HepG2 (cell line): ENCODE results near the gene CAMSAP2. TPM values are rescaled to one million over a fixed set of nuclear protein-coding genes. Genes with fewer than 3 reads are reported as not detected.

Experiments used
- AHR ChIP-seq: IDR thresholded peaks from 2 replicates; pipeline ENCODE4 v1.6.1; 2018; ENCODE audit warnings: missing genetic modification reagents, missing compliant biosample characterization
- ATF1 ChIP-seq: IDR thresholded peaks from 2 replicates; pipeline ENCODE4 v1.6.1; 2016; ENCODE audit warnings: mild to moderate bottlenecking, control low read depth
- HNRNPLL ChIP-seq: fragments of 200-400 bp; formaldehyde crosslinking; IDR thresholded peaks from 2 replicates; pipeline ENCODE4 v1.6.1; 2017; ENCODE audit warnings: mild to moderate bottlenecking, low read depth, low read length; ENCODE audit not compliant: poor library complexity, severe bottlenecking
- RBM39 ChIP-seq: fragments of 200-400 bp; formaldehyde crosslinking; IDR thresholded peaks from one replicate; pipeline ENCODE4 v1.6.1; 2018; ENCODE audit warnings: antibody characterized with exemption, mild to moderate bottlenecking, low read depth, low read length; ENCODE audit not compliant: poor library complexity, severe bottlenecking
- SUZ12 ChIP-seq: fragments of 150-350 bp; IDR thresholded peaks from 2 replicates; pipeline ENCODE4 v1.6.1; 2014; ENCODE audit warnings: low read depth, low read length
- THAP9 ChIP-seq: sonication (generic); formaldehyde crosslinking; IDR thresholded peaks from 2 replicates; pipeline ENCODE4; 2020; ENCODE audit warnings: missing genetic modification reagents, mild to moderate bottlenecking, borderline replicate concordance
- ZBTB2 ChIP-seq: sonication (generic); formaldehyde crosslinking; IDR thresholded peaks from 2 replicates; pipeline ENCODE4 v1.8.0; 2022; ENCODE audit warnings: low read depth, missing genetic modification reagents
- ZBTB4 ChIP-seq: sonication (generic); formaldehyde crosslinking; IDR thresholded peaks from 2 replicates; pipeline ENCODE4 v1.4.0; 2020; ENCODE audit warnings: missing genetic modification reagents, mild to moderate bottlenecking, borderline replicate concordance
- ZFY ChIP-seq: sonication (generic); formaldehyde crosslinking; IDR thresholded peaks from 2 replicates; pipeline ENCODE4 v1.4.0; 2020; ENCODE audit warnings: missing genetic modification reagents
- ZNF512B ChIP-seq: sonication (generic); formaldehyde crosslinking; IDR thresholded peaks from 2 replicates; pipeline ENCODE4 v1.5.1; 2020; ENCODE audit warnings: missing genetic modification reagents, mild to moderate bottlenecking, borderline replicate concordance
- ZNF652 ChIP-seq: IDR thresholded peaks from 2 replicates; pipeline ENCODE4 v1.6.1; 2016; ENCODE audit warnings: low read depth, borderline replicate concordance
- polyA plus RNA-seq, 8 experiments: library from polyadenylated mRNA; depleted of rRNA in 3 of 8; stranded (reverse) in 7 of 8; unstranded in 1 of 8; fragments of >200 nt; fragmentation: Illumina TruSeq in 4 of 8; extraction: Trizol in 4 of 8; gene quantifications; 2 replicates each; pipeline versions ENCODE4 v1.2.1 to v1.2.3, GENCODE V29; 2011 to 2016; ENCODE audit warnings: low read depth in 4 of 8, missing spikeins in 1 of 8, mixed read lengths in 1 of 8; ENCODE audit not compliant: insufficient read depth in 1 of 8
- total RNA-seq, 5 experiments: library from RNA; depleted of rRNA; stranded (reverse); fragments of >200 nt; fragmentation: Illumina TruSeq; extraction: Trizol; gene quantifications; 2 replicates each; pipeline ENCODE4 v1.2.3, GENCODE V29; 2016; ENCODE audit warnings: low read depth in 1 of 5
- TF ChIP-seq, protein P1 (sequence below): sonication (generic); formaldehyde crosslinking; IDR thresholded peaks from 2 replicates; pipeline ENCODE4 v1.4.0; 2020; ENCODE audit warnings: missing genetic modification reagents, borderline replicate concordance

Gene CAMSAP2
- total and polyA plus RNA-seq, 2 of the 13 experiments (the other 11 are each of a cell fraction or from before 2014, with no cell fraction given), result 3.4 to 8.2 TPM

- TF ChIP-seq ZFY (CRISPR knock-in tag), result peak; percentile 24
- peak; percentile 48 for TF ChIP-seq RBM39
- TF ChIP-seq, protein P1, sequence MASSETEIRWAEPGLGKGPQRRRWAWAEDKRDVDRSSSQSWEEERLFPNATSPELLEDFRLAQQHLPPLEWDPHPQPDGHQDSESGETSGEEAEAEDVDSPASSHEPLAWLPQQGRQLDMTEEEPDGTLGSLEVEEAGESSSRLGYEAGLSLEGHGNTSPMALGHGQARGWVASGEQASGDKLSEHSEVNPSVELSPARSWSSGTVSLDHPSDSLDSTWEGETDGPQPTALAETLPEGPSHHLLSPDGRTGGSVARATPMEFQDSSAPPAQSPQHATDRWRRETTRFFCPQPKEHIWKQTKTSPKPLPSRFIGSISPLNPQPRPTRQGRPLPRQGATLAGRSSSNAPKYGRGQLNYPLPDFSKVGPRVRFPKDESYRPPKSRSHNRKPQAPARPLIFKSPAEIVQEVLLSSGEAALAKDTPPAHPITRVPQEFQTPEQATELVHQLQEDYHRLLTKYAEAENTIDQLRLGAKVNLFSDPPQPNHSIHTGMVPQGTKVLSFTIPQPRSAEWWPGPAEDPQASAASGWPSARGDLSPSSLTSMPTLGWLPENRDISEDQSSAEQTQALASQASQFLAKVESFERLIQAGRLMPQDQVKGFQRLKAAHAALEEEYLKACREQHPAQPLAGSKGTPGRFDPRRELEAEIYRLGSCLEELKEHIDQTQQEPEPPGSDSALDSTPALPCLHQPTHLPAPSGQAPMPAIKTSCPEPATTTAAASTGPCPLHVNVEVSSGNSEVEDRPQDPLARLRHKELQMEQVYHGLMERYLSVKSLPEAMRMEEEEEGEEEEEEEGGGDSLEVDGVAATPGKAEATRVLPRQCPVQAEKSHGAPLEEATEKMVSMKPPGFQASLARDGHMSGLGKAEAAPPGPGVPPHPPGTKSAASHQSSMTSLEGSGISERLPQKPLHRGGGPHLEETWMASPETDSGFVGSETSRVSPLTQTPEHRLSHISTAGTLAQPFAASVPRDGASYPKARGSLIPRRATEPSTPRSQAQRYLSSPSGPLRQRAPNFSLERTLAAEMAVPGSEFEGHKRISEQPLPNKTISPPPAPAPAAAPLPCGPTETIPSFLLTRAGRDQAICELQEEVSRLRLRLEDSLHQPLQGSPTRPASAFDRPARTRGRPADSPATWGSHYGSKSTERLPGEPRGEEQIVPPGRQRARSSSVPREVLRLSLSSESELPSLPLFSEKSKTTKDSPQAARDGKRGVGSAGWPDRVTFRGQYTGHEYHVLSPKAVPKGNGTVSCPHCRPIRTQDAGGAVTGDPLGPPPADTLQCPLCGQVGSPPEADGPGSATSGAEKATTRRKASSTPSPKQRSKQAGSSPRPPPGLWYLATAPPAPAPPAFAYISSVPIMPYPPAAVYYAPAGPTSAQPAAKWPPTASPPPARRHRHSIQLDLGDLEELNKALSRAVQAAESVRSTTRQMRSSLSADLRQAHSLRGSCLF, result no peak
- TF ChIP-seq ZNF512B (CRISPR knock-in tag), result no peak
- no peak for TF ChIP-seq SUZ12
- no peak for TF ChIP-seq ATF1 (CRISPR knock-in tag)
- TF ChIP-seq THAP9, result peak; percentile 51
- no peak for TF ChIP-seq AHR (CRISPR knock-in tag)
- TF ChIP-seq ZNF652, result no peak
- TF ChIP-seq HNRNPLL, result peak; percentile 14
- no peak for TF ChIP-seq ZBTB2 (CRISPR knock-in tag)
- peak; percentile 16; the same call in 1 of the 2 replicates for TF ChIP-seq ZBTB4 (CRISPR knock-in tag)
These were observed 158.0 kb downstream of the CAMSAP2 start (continued) for GRCh38 chr1:200896531-200897196.
